Measurements from ENCODE around the gene EGFL6. TPM values are rescaled to one million over a fixed set of nuclear protein-coding genes. Genes with fewer than 3 reads are reported as not detected.

EGFL6 gene
- total RNA-seq, 2 experiments from 2014 or later = not detected

DNA sequence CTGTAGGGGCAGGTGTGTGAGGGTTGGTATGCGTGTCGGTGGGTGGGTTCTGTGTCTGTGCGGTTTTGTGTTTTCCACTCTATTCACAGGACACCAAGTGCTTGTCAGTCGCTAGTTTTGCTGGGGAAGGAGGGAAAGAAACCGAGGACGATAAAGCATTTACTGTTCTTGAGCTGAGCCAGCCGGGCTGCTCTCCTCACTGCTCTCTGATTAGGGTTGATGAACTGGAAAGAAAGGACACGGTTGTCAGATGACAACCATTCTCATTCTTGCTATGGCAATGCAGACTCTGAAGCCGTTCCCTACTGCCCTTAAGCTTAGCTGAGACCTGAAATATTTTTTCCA lies 832 bp downstream of the EGFL6 start:
- H3K27ac Mint-ChIP-seq = no peak overlapping the region

DNA sequence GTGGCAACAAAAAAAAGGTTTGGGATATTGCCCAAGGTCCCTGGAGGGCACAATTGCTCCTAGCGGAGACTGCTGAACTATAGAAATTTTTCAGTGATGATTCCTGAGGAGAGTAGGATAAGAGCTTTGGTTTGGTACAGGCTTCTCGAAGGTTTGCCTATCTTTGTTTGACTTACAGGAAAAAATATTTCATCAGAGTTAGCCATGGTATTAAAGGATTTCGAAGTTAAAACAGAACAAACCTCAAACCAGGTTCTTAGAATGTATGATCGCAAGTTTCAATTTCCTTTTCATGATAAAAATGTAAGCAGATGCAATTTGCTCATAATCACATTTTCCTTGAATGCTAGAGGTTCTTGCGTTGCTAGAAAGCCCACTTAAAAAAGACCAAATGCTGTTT lies 1.7 kb downstream of the EGFL6 start:
- Histone ChIP-seq H3K36me3 (ENCODE audit: insufficient read depth, low read length) (no peaks in the 10 kb centered on the region), H3K27me3 (ENCODE audit: control insufficient read depth in 1 of 2, insufficient read depth in 2 of 2, low read length in 2 of 2) (peaks cover 2 to 43% of the 10 kb centered on the region in 2 experiments), H3K9me3 (ENCODE audit: control insufficient read depth in 1 of 2, insufficient read depth in 1 of 2, low read length in 2 of 2) (no peaks in the 10 kb centered on the region), H3K4me1 (ENCODE audit: insufficient read depth, low read length) (peaks cover 9% of the 10 kb centered on the region), H3K27ac (ENCODE audit: low read depth in 1 of 2, low read length in 2 of 2) (no peak overlapping the region), H3K4me3 (ENCODE audit: low read length) (no peak overlapping the region)
- intact Hi-C loops (cut with DNase I, micrococcal nuclease) = no loop called here
- TF ChIP-seq CTCF (IDR thresholded peaks at IDR 0.05) = no peak
- ATAC-seq (ENCODE audit: poor library complexity) (no peak), DNase-seq (no peak)
- Mint-ChIP-seq H3K36me3 (ENCODE audit: low read depth) (no peaks in the 10 kb centered on the region), H3K27ac (no peak overlapping the region), H3K27me3 (peaks cover 34% of the 10 kb centered on the region), H3K4me1 (ENCODE audit: low read depth) (no peaks in the 10 kb centered on the region), H3K4me3 (no peak overlapping the region), H3K9me3 (no peaks in the 10 kb centered on the region)
- CTCF ChIA-PET = no interaction called here
- POLR2A ChIA-PET = no interaction called here

More for the DNA sequence above, 832 bp downstream of the EGFL6 start:
- Mint-ChIP-seq H3K27me3 (peaks cover 40% of the 10 kb centered on the region), H3K4me3 (peak overlapping the region; percentile 8), H3K9me3 (no peaks in the 10 kb centered on the region), H3K4me1 (ENCODE audit: low read depth) (no peaks in the 10 kb centered on the region), H3K36me3 (ENCODE audit: low read depth) (no peaks in the 10 kb centered on the region)
- ATAC-seq (ENCODE audit: poor library complexity) (no peak), DNase-seq (no peak)
- intact Hi-C loops (cut with DNase I, micrococcal nuclease) = no loop called here
- ChIA-PET POLR2A (no interaction called here), CTCF (no interaction called here)
- Histone ChIP-seq H3K36me3 (ENCODE audit: insufficient read depth, low read length) (no peaks in the 10 kb centered on the region), H3K27me3 (ENCODE audit: control insufficient read depth in 1 of 2, insufficient read depth in 2 of 2, low read length in 2 of 2) (peaks cover 2 to 43% of the 10 kb centered on the region in 2 experiments), H3K9me3 (ENCODE audit: control insufficient read depth in 1 of 2, insufficient read depth in 1 of 2, low read length in 2 of 2) (no peaks in the 10 kb centered on the region), H3K4me1 (ENCODE audit: insufficient read depth, low read length) (peaks cover 9% of the 10 kb centered on the region), H3K4me3 (ENCODE audit: low read length) (no peak overlapping the region), H3K27ac (ENCODE audit: low read depth in 1 of 2, low read length in 2 of 2) (no peak overlapping the region)
- no peak for TF ChIP-seq CTCF (IDR thresholded peaks at IDR 0.05)

DNA sequence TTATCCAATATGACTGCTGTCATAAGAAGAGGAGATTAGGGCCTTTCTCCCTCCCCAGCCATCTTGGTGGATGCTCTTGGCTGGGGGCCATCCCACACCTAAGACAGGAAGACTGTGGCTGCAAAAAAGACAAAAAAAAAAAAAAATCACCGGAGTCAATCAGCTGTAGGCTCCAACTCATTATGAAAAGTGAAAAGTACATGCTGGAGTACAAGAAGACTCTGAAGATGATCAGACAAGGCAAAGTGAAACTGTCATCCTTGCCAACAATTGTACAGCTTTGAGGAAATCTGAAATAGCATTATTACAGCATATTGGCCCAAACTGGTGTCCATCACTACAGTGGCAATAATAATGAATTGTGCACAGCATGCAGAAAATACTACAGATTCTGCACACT lies 5.2 kb downstream of the EGFL6 start:
- H3K27ac ChIP-seq (ENCODE audit: low read depth in 1 of 2, low read length in 2 of 2) = no peak overlapping the region
- no peaks in the 10 kb centered on the region for H3K9me3 Mint-ChIP-seq
- TF ChIP-seq CTCF (IDR thresholded peaks at IDR 0.05) = no peak
- no peaks in the 10 kb centered on the region for H3K36me3 ChIP-seq (ENCODE audit: insufficient read depth, low read length)
- H3K27me3 Mint-ChIP-seq = peaks cover 13% of the 10 kb centered on the region
- DNase-seq (no peak), ATAC-seq (ENCODE audit: poor library complexity) (no peak)
- H3K4me1 Mint-ChIP-seq (ENCODE audit: low read depth) = no peaks in the 10 kb centered on the region
- intact Hi-C loops (cut with DNase I, micrococcal nuclease) = no loop called here
- POLR2A ChIA-PET = no interaction called here
- no peaks in the 10 kb centered on the region for H3K9me3 ChIP-seq (ENCODE audit: control insufficient read depth in 1 of 2, insufficient read depth in 1 of 2, low read length in 2 of 2)
- no peak overlapping the region for H3K4me3 ChIP-seq (ENCODE audit: low read length)
- H3K27ac Mint-ChIP-seq = no peak overlapping the region
- H3K36me3 Mint-ChIP-seq (ENCODE audit: low read depth) = no peaks in the 10 kb centered on the region
- CTCF ChIA-PET = no interaction called here
- peaks cover 0 to 29% of the 10 kb centered on the region in 2 experiments for H3K27me3 ChIP-seq (ENCODE audit: control insufficient read depth in 1 of 2, insufficient read depth in 2 of 2, low read length in 2 of 2)
- H3K4me3 Mint-ChIP-seq = no peak overlapping the region
- peaks cover 5% of the 10 kb centered on the region for H3K4me1 ChIP-seq (ENCODE audit: insufficient read depth, low read length)
